MM.1S (cell line): ENCODE results near the gene SH3RF3.

ENCODE experiments used
- CTCF ChIP-seq: fragments of 300-600 bp; sonication (generic); IDR thresholded peaks from 2 replicates; pipeline ENCODE4 v1.5.1; 2016; ENCODE audit warnings: antibody characterized with exemption, low read length, mixed read lengths
- EZH2 ChIP-seq: fragments of 300-600 bp; sonication (generic); optimal IDR thresholded peaks from 2 replicates; pipeline ENCODE3; 2017; ENCODE audit warnings: low read depth, mild to moderate bottlenecking, antibody characterized with exemption, low read length, mixed read lengths

- no peak for TF ChIP-seq CTCF
- TF ChIP-seq EZH2 = no peak
Measured at GRCh38 chr2:109081374-109081773, 47.6 kb upstream of the SH3RF3 start.
